ENCODE measurements around the gene SLC25A29.
"Not testable (repeated sequence)": the region's sequence is repeated elsewhere in the genome, so short reads cannot be mapped to it uniquely, and the experiment has no call there.

The SLC25A29 gene

GRCh38 chr14:100293497-100294212, 12.6 kb downstream of the SLC25A29 start:
- DNase-seq (ENCODE audit: low spot score) = no peak

- DNase-seq (ENCODE audit: low spot score) = no peak
Measured at GRCh38 chr14:100292776-100293461, 13.3 kb downstream of the SLC25A29 start.

- DNase-seq (ENCODE audit: low spot score) = no peak
Measured at GRCh38 chr14:100292301-100292775, 13.9 kb downstream of the SLC25A29 start.

GRCh38 chr14:100291305-100292075, 14.8 kb downstream of the SLC25A29 start:
- no peak for DNase-seq (ENCODE audit: low spot score)

- DNase-seq (ENCODE audit: low spot score) = no peak
Measured at GRCh38 chr14:100290607-100291304, 15.5 kb downstream of the SLC25A29 start.

- no peak for DNase-seq (ENCODE audit: low spot score)
Measured at GRCh38 chr14:100289916-100290606, 16.2 kb downstream of the SLC25A29 start.

- DNase-seq (ENCODE audit: low spot score) = no peak
Measured at GRCh38 chr14:100288382-100289185, 17.7 kb downstream of the SLC25A29 start.

GRCh38 chr14:100287998-100288295, 18.3 kb downstream of the SLC25A29 start:
- not testable (repeated sequence) for DNase-seq (ENCODE audit: low spot score)

GRCh38 chr14:100287202-100287997, 18.8 kb downstream of the SLC25A29 start:
- no peak for DNase-seq (ENCODE audit: low spot score)

GRCh38 chr14:100286484-100287191, 19.6 kb downstream of the SLC25A29 start:
- no peak for DNase-seq (ENCODE audit: low spot score)

- no peak for DNase-seq (ENCODE audit: low spot score)
Measured at GRCh38 chr14:100285913-100286400, 20.3 kb downstream of the SLC25A29 start.

- DNase-seq (ENCODE audit: low spot score) = peak; percentile 69
Measured at GRCh38 chr14:100285021-100285912, 21.0 kb downstream of the SLC25A29 start.

GRCh38 chr14:100283984-100284881, 22.0 kb downstream of the SLC25A29 start:
- no peak for DNase-seq (ENCODE audit: low spot score)

GRCh38 chr14:100283436-100283835, 22.8 kb downstream of the SLC25A29 start:
- not testable (repeated sequence) for DNase-seq (ENCODE audit: low spot score)

- DNase-seq (ENCODE audit: low spot score) = no peak
Measured at GRCh38 chr14:100282766-100283419, 23.4 kb downstream of the SLC25A29 start.

GRCh38 chr14:100282083-100282350, 24.2 kb downstream of the SLC25A29 start:
- no peak for DNase-seq (ENCODE audit: low spot score)
